ENCODE results near the gene GRK2.

The GRK2 gene

DNA sequence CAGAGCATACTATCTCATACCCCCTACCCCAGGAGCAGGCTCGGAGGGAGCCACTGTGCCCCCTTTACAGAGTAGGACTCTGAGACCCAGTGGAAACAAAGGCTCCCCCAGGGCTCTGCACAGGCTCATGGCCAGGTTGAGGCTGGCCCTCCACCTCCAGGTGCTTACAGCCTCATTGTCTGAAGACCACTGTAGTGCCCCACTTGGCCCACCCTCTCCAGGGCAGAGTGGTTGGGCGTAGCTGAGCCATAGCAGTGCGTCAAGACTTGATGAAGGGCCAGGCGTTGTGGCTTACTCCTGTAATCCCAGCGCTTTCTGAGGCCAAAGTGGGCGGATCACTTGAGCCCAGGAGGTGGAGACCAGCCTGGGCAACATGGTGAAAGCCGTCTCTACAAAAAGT, 24.5 kb downstream of the GRK2 start:
- Mint-ChIP-seq H3K36me3 (ENCODE audit: low read depth) (peaks cover 41% of the 10 kb centered on the region), H3K4me1 (peaks cover 34% of the 10 kb centered on the region), H3K9me3 (peaks cover 21% of the 10 kb centered on the region), H3K4me3 (peak overlapping the region; percentile 90), H3K27ac (no peak overlapping the region), H3K27me3 (ENCODE audit: low read depth, poor library complexity) (no peaks in the 10 kb centered on the region)
- TF ChIP-seq, protein P1, sequence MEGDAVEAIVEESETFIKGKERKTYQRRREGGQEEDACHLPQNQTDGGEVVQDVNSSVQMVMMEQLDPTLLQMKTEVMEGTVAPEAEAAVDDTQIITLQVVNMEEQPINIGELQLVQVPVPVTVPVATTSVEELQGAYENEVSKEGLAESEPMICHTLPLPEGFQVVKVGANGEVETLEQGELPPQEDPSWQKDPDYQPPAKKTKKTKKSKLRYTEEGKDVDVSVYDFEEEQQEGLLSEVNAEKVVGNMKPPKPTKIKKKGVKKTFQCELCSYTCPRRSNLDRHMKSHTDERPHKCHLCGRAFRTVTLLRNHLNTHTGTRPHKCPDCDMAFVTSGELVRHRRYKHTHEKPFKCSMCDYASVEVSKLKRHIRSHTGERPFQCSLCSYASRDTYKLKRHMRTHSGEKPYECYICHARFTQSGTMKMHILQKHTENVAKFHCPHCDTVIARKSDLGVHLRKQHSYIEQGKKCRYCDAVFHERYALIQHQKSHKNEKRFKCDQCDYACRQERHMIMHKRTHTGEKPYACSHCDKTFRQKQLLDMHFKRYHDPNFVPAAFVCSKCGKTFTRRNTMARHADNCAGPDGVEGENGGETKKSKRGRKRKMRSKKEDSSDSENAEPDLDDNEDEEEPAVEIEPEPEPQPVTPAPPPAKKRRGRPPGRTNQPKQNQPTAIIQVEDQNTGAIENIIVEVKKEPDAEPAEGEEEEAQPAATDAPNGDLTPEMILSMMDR (IDR thresholded peaks at IDR 0.05): no peak
- DNase-seq: no peak

DNA sequence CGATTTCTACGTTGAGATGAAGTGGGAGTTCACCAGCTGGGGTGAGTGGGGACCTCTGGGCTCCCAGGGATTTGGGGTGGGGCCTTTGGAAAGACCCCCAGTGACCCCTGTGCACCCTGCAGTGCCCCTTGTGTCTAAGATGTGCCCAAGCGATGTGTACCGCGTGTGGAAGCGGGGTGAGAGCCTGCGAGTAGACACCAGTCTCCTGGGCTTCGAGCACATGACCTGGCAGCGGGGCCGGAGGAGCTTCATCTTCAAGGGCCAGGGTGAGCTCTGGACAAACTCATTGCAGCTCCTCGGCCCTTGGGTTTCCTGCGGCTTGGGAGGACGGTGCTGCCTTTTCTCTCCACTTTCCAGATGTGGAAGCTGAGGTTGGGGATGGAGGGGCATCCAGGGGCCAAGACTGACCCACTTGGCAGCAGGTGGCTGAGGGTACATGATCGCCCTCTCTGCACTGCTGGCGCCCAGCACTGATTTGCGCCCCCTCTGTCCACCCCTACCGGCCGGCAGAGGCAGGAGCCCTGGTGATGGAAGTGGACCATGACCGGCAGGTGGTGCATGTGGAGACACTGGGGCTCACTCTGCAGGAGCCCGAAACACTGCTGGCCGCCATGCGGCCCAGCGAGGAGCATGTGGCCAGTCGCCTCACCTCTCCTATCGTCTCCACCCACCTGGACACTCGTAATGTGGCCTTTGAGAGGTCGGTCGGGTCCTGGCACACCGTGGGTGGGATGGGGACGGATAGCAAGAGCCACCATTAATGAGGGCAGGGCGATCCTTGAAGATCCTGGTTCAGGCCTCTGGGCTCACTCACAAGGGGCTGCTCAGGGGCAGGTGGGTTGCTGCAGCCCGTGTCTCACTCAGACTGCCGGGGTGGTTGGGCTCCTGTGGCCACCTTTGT, 25.5 kb downstream of the GRK2 start:
- DNase-seq: no peak
- Mint-ChIP-seq H3K27me3 (ENCODE audit: low read depth, poor library complexity) (no peaks in the 10 kb centered on the region), H3K27ac (no peak overlapping the region), H3K4me3 (no peak overlapping the region), H3K4me1 (peaks cover 34% of the 10 kb centered on the region), H3K9me3 (peaks cover 31% of the 10 kb centered on the region), H3K36me3 (ENCODE audit: low read depth) (peaks cover 51% of the 10 kb centered on the region)
- TF ChIP-seq, protein P1 (IDR thresholded peaks at IDR 0.05): no peak

DNA sequence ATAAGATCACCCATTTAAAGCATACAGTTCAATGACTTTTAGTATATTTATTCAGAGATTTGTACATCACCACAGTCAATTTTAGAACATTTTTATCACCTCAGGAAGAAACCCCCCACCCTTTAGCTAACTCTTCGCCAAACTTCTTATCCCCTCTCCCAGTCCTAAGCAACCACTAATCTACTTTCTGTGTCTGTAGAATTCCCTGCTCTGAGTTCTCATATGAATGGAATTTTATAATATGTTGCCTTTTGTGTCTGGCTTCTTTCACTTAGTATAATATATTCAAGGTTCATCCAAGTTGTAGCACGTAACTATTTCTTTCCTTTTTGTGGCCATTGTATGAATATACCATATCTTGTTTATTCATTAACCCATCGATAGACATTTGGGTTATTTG, 26.4 kb downstream of the GRK2 start:
- TF ChIP-seq, protein P1 (IDR thresholded peaks at IDR 0.05): no peak

DNA sequence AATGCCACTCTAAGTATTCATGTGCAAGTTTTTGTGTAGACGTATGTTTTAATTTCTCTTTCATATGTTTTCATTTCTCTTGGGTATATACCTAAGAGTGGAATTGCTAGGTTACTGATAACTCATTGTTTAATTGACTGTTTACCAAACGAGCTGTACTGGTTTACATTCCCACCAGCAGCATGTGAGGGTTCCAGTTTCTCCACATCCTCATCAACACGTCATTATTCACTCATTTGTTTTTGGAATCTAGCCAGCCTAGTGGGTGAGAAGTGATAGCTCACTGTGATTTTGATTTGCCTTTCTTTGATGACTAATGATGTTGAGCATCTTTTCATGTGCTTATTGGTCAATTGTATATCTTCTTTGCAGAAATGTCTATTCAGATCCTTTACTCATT, 26.8 kb downstream of the GRK2 start:
- DNase-seq: no peak
- Mint-ChIP-seq H3K9me3 (peaks cover 41% of the 10 kb centered on the region), H3K4me1 (peaks cover 21% of the 10 kb centered on the region), H3K27me3 (ENCODE audit: low read depth, poor library complexity) (peaks cover 3% of the 10 kb centered on the region), H3K4me3 (no peak overlapping the region), H3K27ac (no peak overlapping the region), H3K36me3 (ENCODE audit: low read depth) (peaks cover 62% of the 10 kb centered on the region)
- TF ChIP-seq, protein P1 (IDR thresholded peaks at IDR 0.05): no peak

More for the DNA sequence above, 26.4 kb downstream of the GRK2 start:
- H3K27me3 Mint-ChIP-seq (ENCODE audit: low read depth, poor library complexity): peaks cover 3% of the 10 kb centered on the region
- peaks cover 26% of the 10 kb centered on the region for H3K4me1 Mint-ChIP-seq
- H3K27ac Mint-ChIP-seq: peak overlapping the region; percentile 43
- H3K4me3 Mint-ChIP-seq: no peak overlapping the region
- H3K36me3 Mint-ChIP-seq (ENCODE audit: low read depth): peaks cover 58% of the 10 kb centered on the region
- DNase-seq: no peak
- peaks cover 37% of the 10 kb centered on the region for H3K9me3 Mint-ChIP-seq

DNA sequence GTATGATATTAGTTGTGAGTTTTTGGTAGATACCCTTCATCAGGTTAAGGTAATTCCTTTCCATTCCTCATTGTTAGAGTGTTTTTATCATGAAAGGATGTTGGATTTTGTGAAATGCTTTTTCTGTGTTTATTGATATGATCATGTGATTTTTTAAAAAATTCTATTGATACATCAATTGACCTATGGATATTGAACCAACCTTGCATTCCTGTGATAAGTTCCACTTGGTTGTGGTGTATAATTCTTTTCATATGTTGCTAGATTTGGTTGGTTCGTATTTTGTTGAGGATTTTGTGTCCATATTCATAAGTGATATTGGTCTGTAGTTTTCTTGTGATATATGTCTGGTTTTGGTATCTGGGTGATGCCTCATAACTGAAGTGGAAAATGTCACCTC, 29.6 kb downstream of the GRK2 start:
- H3K4me3 Mint-ChIP-seq: no peak overlapping the region
- peaks cover 70% of the 10 kb centered on the region for H3K36me3 Mint-ChIP-seq (ENCODE audit: low read depth)
- peaks cover 44% of the 10 kb centered on the region for H3K9me3 Mint-ChIP-seq
- no peak overlapping the region for H3K27ac Mint-ChIP-seq
- TF ChIP-seq, protein P1 (IDR thresholded peaks at IDR 0.05): no peak
- H3K27me3 Mint-ChIP-seq (ENCODE audit: low read depth, poor library complexity): peaks cover 3% of the 10 kb centered on the region
- peaks cover 8% of the 10 kb centered on the region for H3K4me1 Mint-ChIP-seq
- DNase-seq: no peak

DNA sequence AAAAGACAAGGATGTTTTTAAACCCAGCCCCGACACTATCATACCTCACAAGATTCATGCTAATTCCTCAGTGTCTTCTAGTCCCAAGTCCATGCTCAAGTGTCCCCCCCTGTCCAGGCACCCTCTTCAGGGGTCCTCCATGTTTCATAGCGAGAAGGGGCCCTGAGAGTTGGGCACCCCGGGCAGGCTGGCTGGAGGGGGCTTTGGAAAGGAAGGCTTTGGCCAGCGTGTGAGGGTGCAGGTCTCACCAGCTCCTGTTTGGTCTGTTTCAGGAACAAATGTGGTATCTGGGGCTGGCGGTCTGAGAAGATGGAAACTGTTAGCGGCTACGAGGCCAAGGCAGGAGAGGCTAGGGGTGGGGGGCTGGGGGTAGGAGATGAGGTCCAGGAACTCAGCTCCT, 32.5 kb downstream of the GRK2 start:
- TF ChIP-seq, protein P1 (IDR thresholded peaks at IDR 0.05): no peak
- peaks cover 42% of the 10 kb centered on the region for H3K9me3 Mint-ChIP-seq
- DNase-seq: no peak
- peaks cover 3% of the 10 kb centered on the region for H3K27me3 Mint-ChIP-seq (ENCODE audit: low read depth, poor library complexity)
- no peak overlapping the region for H3K4me3 Mint-ChIP-seq
- no peak overlapping the region for H3K27ac Mint-ChIP-seq
- H3K4me1 Mint-ChIP-seq: peaks cover 11% of the 10 kb centered on the region
- H3K36me3 Mint-ChIP-seq (ENCODE audit: low read depth): peaks cover 53% of the 10 kb centered on the region
